Measurements from ENCODE around the gene SPINK1. TPM values are rescaled to one million over a fixed set of nuclear protein-coding genes. Genes with fewer than 3 reads are reported as not detected.

SPINK1 gene
- total and polyA plus RNA-seq, 9 of the 15 experiments (the other 6 are each of a cell fraction or from before 2014, with no cell fraction given), result 0.45 to 2.2 (median 0.65) TPM; not detected in 1

- no peak for TF ChIP-seq GABPB1 (CRISPR knock-in tag; IDR thresholded peaks at IDR 0.05)
- TF ChIP-seq ZNF274 (IDR thresholded peaks at IDR 0.05; ENCODE audit: borderline replicate concordance, low read depth, low read length), result no peak
- no peak for TF ChIP-seq RAD21 (CRISPR knock-in tag; conservative IDR thresholded peaks at IDR 0.05 in 1 of 2, IDR thresholded peaks at IDR 0.05 in 1 of 2)
- TF ChIP-seq KLF6 (CRISPR knock-in tag; IDR thresholded peaks at IDR 0.05; ENCODE audit: borderline replicate concordance), result no peak
- TF ChIP-seq ZNF23 (CRISPR knock-in tag; IDR thresholded peaks at IDR 0.05), result no peak
Measured at GRCh38 chr5:147813696-147814095, 17.8 kb downstream of the SPINK1 start (continued).

- POLR2A ChIA-PET, result no interaction called here
Measured at GRCh38 chr5:147809830-147810666, 21.4 kb downstream of the SPINK1 start.

More at GRCh38 chr5:147809830-147810666, 21.4 kb downstream of the SPINK1 start:
- no peak overlapping the region for H3K27ac ChIP-seq (ENCODE audit: extremely low read depth, low read depth, low read length)
- H2AFZ ChIP-seq (ENCODE audit: low read depth, low read length), result no peak overlapping the region
- H3K9me1 ChIP-seq (ENCODE audit: control insufficient read depth, insufficient read depth, low read length), result no peaks in the 10 kb centered on the region
- 1% methylated on average over 5 of the region's 5 CpGs for WGBS (ENCODE audit: insufficient coverage, low coverage, missing lambda C conversion rate)
- FAIRE-seq (no peak), ATAC-seq (no peak), DNase-seq (ENCODE audit: extremely low read depth in 1 of 4, low spot score in 3 of 4) (no peak)
- no TSS peak for BruUV-seq (replicated peaks)
- CTCF ChIA-PET (ENCODE audit: low intra/inter-chr PET ratio), result no interaction called here
- intact Hi-C loops (cut with micrococcal nuclease) (no loop called here), in situ Hi-C loops (cut with MboI) (no loop called here)
- H3K4me1 ChIP-seq (replicated peaks in 1 of 2; ENCODE audit: control insufficient read depth in 2 of 2, insufficient read depth in 2 of 2, low read length in 2 of 2), result no peaks in the 10 kb centered on the region
- no peak for TF ChIP-seq MXI1 (IDR thresholded peaks at IDR 0.05; ENCODE audit: low read depth, low read length)
- no peak for TF ChIP-seq JUND (IDR thresholded peaks at IDR 0.05; ENCODE audit: borderline replicate concordance, low read depth, low read length)
- TF ChIP-seq JUND (tag; IDR thresholded peaks at IDR 0.05; ENCODE audit: borderline replicate concordance, low read depth, low read length), result no peak
- TF ChIP-seq RUNX1 (IDR thresholded peaks at IDR 0.05; ENCODE audit: low read depth), result no peak
- no peak for TF ChIP-seq ELF1 (tag; IDR thresholded peaks at IDR 0.05)
- TF ChIP-seq ZC3H8 (IDR thresholded peaks at IDR 0.05), result no peak
- no peak for TF ChIP-seq HCFC1 (IDR thresholded peaks at IDR 0.05; ENCODE audit: low read depth, low read length)
- no peak for TF ChIP-seq NFE2L1 (tag; IDR thresholded peaks at IDR 0.05; ENCODE audit: borderline replicate concordance, low read depth)
- TF ChIP-seq, protein P1, sequence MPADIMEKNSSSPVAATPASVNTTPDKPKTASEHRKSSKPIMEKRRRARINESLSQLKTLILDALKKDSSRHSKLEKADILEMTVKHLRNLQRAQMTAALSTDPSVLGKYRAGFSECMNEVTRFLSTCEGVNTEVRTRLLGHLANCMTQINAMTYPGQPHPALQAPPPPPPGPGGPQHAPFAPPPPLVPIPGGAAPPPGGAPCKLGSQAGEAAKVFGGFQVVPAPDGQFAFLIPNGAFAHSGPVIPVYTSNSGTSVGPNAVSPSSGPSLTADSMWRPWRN (IDR thresholded peaks at IDR 0.05; ENCODE audit: low read depth), result no peak
- TF ChIP-seq CCNT2 (IDR thresholded peaks at IDR 0.05; ENCODE audit: borderline replicate concordance, extremely low read depth, insufficient read length, low read depth, low read length), result no peak
- TF ChIP-seq PPARD (CRISPR knock-in tag; IDR thresholded peaks at IDR 0.05), result no peak
- TF ChIP-seq PTRF (tag; IDR thresholded peaks at IDR 0.05), result no peak
- no peak for TF ChIP-seq ARID1B (IDR thresholded peaks at IDR 0.05)
- TF ChIP-seq HLTF (IDR thresholded peaks at IDR 0.05), result no peak
- no peak for TF ChIP-seq ZNF232 (CRISPR knock-in tag; IDR thresholded peaks at IDR 0.05)
- no peak for TF ChIP-seq TCF7L2 (IDR thresholded peaks at IDR 0.05; ENCODE audit: low read depth, low read length)
- no peak for TF ChIP-seq PYGO2 (tag; IDR thresholded peaks at IDR 0.05)
- H3K9me3 ChIP-seq (replicated peaks; ENCODE audit: control insufficient read depth, insufficient read depth, low read depth, low read length), result no peaks in the 10 kb centered on the region
- H3K4me3 ChIP-seq, result no peak overlapping the region
- no peak overlapping the region for H3K9ac ChIP-seq (ENCODE audit: insufficient read depth in 1 of 2, low read depth in 2 of 2, low read length in 2 of 2)
- H3K36me3 ChIP-seq (ENCODE audit: control insufficient read depth, insufficient read depth, low read length), result no peaks in the 10 kb centered on the region
- no peaks in the 10 kb centered on the region for H4K20me1 ChIP-seq (replicated peaks; ENCODE audit: control insufficient read depth, insufficient read depth, low read length)
- H3K4me2 ChIP-seq (ENCODE audit: insufficient read depth, low read length), result no peak overlapping the region
- no peaks in the 10 kb centered on the region for H3K27me3 ChIP-seq (ENCODE audit: control insufficient read depth in 2 of 2, insufficient read depth in 2 of 2, low read length in 2 of 2)
- H3K79me2 ChIP-seq (ENCODE audit: control insufficient read depth, insufficient read depth, low read length), result no peaks in the 10 kb centered on the region

All from K562 (cell line).